VCaP (cell line): ENCODE measurements around the gene TEX54.

Source experiments
- H3K27ac ChIP-seq: fragments of 450-650 bp; 2 replicates; pipeline ENCODE4 v1.5.1; 2017
- CTCF ChIP-seq: fragments of 450-650 bp; conservative IDR thresholded peaks from 2 replicates; pipeline ENCODE4 v1.5.1; 2017; ENCODE audit warnings: mild to moderate bottlenecking, moderate library complexity

Gene TEX54

GRCh38 chr11:62806611-62807121 lies 26.0 kb downstream of the TEX54 start:
- no peak overlapping the region for H3K27ac ChIP-seq
- no peak for TF ChIP-seq CTCF

GRCh38 chr11:62805961-62806441 lies 26.6 kb downstream of the TEX54 start:
- H3K27ac ChIP-seq: peak overlapping the region; percentile 80

DNA sequence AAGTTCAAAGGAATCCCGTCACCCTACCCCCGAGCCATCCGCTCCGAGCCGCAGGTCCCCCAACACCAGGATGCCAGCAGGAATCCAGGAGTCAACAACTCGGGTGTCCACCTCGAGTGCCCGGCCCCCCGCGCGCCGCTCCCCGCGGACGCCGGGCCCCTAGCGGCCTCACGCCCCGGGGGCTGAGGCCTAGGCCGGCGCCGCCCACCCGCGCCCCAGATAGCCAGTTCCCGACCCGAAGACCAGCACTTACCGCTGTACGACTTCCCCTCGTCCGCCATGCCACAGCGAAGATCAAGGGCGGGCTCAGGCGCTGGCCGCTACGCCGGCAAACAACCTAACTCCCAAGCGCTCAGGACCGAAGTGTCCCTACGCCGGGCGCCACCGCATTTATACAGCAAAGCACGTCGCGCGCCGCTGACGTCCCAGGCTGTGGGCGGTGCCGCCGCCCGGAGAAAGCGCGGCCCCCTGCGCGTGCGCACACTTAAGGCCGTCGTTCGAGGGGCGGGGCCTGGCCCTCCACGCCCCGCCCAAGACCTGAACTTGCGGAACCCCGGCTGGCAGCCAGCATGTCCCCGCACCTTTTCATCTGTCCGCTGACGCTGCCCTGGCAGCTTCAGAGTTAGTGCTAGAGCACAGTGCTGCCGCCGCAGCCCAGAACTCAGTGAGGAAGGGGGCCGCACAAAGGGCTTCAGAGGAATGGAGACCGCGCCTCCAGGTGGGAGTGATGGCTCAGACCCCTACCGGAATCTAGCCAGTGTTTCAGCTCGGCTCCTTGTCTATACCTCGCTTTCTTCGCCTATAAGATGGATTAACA lies 27.4 kb downstream of the TEX54 start, which contains the start of gene NXF1:
Gene NXF1 (minus strand): TSS at position 365 of the 817 bp plus-strand sequence. CDS start 84 bp downstream, at position 281.
- peak; percentile 6; the same call in 1 of the 2 replicates for TF ChIP-seq CTCF
- peak within 1 kb of the TSS; percentile 80 for H3K27ac ChIP-seq

More at GRCh38 chr11:62805961-62806441, 26.6 kb downstream of the TEX54 start:
- TF ChIP-seq CTCF: no peak

DNA sequence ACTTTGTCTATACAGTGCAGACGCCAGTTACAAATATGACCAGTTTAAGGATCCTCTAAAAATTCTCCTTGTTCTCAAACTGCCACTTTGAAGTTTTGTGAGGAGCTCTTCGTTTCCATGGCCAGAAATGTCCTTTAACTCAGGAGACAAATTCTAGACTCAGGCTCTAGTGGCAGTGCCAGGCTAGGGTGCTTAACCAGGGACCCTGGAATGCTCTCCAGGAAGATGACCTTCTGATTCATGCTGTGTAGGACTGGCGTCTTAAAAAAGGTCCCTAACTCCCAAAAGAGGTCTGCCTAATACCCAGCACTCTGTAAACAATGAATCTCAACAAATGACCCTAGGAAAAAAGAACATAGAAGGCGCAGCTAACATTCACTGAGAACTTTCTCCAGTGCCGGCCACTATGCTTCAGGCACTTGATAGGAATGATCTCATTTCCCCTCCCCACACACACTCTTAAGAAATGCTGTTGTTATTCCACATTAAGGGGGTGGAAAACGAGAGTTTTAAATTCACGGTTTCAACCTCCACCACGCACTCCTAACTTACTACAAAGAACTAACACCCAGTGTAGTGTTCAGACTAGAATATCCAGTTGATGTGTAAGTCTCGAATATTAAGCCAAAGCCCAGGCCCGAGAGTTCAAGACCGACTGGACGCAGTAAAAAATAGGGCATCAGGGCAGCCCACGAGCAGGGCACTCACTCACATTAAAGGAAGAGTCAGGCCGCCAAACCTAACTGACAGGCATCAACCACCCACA lies 28.1 kb downstream of the TEX54 start:
- H3K27ac ChIP-seq: peak overlapping the region; percentile 80

GRCh38 chr11:62801071-62801470 lies 31.6 kb downstream of the TEX54 start:
- TF ChIP-seq CTCF: no peak
- no peak overlapping the region for H3K27ac ChIP-seq

More for the DNA sequence above, 28.1 kb downstream of the TEX54 start:
- no peak for TF ChIP-seq CTCF

GRCh38 chr11:62799486-62799885 lies 33.2 kb downstream of the TEX54 start:
- H3K27ac ChIP-seq: no peak overlapping the region
- no peak for TF ChIP-seq CTCF

- no peak for TF ChIP-seq CTCF
- H3K27ac ChIP-seq: no peak overlapping the region
Measured at GRCh38 chr11:62796281-62796680, 36.4 kb downstream of the TEX54 start.
